Tibial nerve (tissue), 4 donors: Measurements from ENCODE around the gene STK4.

Source experiments
- CTCF ChIP-seq, 5 experiments: fragments of 200-600 bp in 3 of 5; fragments of 450-650 bp in 2 of 5; sonication (generic) in 3 of 5; IDR thresholded peaks; one replicate each; pipeline ENCODE4 v1.5.1; 2016 to 2019; ENCODE audit warnings: antibody characterized with exemption in 5 of 5, mild to moderate bottlenecking in 3 of 5, moderate library complexity in 2 of 5
- EP300 ChIP-seq, 2 donors: sonication (generic); formaldehyde crosslinking; IDR thresholded peaks; one replicate each; pipeline ENCODE4 v1.6.1; 2017; ENCODE audit warnings: antibody characterized with exemption in 2 of 2, mild to moderate bottlenecking in 1 of 2
- POLR2A ChIP-seq, 2 donors: fragments of 450-650 bp; IDR thresholded peaks; one replicate each; pipeline ENCODE4 v1.6.1; 2017; ENCODE audit warnings: antibody characterized with exemption in 2 of 2, mild to moderate bottlenecking in 2 of 2, moderate library complexity in 2 of 2

DNA sequence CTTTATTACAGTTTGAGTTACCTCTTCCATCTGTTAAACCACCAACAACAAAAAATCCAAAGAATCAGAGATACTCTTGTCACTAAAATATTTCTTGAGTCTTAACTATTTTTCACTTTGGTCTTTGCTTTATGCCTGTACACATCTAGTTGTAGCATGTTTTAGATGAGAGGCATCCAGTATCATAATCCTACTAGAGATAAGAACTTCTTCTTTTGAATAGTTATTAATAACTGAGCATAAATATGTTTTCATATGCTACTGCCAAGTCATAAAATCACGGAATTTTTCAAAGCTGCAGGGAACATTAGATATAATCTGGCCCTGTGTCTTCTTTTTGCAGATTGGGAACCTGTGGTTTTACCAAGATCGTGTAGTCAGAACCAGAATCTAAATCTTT, 55.3 kb downstream of the STK4 start:
- TF ChIP-seq POLR2A (IDR thresholded peaks at IDR 0.05), result no peak
- no peak for TF ChIP-seq CTCF (IDR thresholded peaks at IDR 0.05)
- TF ChIP-seq EP300 (IDR thresholded peaks at IDR 0.05), result no peak
